HUDEP-2 (cell line): ENCODE results near the gene SERPINA10.
"Not testable (repeated sequence)": the region's sequence is repeated elsewhere in the genome, so short reads cannot be mapped to it uniquely, and the experiment has no call there.

Experiments
- DNase-seq, 76 experiments: peaks; one replicate each; lab custom pipeline; 2025; ENCODE audit not compliant: unreplicated experiment in 76 of 76; lab: John Stamatoyannopoulos, UW

SERPINA10 gene

DNA sequence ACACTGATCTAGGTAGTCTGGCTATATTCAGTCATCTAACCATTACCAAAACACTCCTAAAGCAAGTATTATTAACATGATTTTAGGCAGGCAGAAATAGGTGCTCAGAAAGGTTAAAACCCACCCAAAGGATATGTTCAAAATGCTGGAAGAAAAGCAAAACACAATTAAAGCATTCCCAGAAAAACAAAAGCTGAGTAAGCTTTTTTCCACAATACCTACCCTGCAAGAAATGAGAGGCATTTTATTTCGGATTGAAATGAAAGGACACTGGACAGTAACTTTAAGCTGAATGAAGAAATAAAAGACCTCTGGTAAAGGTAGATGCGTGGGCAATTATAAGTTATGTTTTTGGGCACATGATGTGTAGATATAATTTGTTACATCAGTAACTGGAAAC is 21.8 kb upstream of the SERPINA10 start:
- no peak for DNase-seq

DNA sequence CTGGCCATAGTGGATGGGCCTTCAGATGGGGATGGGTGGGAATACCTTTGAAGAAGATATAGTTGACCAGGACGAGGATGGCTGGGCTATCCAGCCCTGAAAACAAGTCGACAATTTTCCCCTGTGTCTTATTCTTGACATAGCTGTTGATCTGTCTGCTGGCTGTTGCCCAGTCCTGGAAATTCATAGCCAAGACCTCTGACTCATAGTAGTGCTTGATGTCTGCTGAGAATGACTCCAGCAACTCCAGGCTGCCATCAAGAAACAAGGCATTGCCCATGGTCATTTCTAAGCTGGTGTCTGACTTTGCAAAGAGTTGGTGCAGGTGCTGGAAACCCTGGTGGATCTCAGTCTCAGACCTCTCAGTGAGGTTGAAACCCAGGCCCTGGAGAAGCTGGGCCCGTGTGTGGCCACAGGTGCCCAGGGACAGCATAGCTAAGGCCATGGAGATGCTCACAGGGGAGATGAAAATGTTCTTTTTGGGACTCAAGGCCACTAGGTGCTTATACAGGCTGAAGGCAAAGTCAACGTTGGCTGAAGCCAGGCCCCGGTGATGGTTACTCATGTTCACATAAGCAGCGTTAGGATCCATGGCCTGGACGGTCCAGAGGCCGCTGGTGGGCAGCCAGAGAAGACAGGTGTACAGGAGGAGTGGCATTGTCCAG is 21.1 kb upstream of the SERPINA10 start:
- no peak for DNase-seq

DNA sequence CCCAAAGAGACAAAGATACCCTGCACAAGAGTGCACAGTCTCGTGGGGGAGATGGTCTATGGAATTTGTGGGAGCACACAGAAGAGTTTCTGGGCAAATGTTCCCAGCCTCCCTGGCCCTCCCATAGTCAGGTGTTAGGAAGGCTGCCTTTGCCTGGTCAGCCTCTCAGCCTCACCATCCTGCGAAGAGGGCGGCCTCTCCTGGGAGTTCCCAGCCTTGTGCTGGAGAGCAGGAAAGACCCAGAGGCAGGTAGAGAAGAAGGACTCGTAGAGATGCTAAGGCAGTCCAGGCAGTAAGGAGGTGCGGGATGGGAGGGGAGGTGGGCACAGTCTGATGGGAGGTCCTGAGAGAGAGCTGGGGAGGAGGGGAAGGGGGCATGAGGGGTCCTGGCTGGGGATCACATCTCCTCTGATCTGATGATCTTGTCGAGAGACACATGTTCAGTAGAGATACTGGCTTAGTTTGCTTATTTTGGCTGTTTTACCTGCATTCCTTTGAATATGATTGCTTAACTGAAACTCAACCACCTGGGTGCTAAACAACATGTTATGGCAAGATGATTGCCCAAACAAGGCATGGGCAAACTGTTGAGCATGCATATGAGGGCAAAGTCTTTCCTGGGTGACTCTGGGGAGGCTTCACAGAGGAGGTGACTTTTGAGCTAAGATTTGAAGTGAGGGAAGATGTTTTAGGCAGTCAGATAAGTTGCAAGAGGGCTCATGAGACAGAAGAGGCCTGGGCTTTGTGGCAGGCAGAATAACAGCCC is 19.6 kb upstream of the SERPINA10 start:
- no peak for DNase-seq

DNA sequence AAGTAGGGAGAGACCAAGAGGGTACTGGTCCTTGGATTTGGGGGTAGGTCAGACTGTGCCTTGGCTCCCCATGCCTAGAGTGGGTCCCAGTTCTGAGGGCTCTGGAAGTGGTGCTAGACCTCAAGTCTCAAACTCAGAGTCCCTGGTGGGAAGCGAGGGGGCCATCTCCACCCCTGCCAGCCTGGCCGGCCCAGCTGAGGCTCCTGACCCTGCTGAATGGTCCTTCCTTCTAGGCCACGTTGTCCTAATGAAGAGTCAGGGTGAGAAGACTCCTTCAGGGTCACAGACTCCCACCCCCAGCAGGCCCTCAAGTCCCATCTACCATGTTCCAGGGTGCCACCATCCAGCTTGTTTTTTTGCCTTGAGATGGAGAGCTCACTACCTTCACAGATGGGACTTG is 17.2 kb upstream of the SERPINA10 start:
- no peak for DNase-seq

DNA sequence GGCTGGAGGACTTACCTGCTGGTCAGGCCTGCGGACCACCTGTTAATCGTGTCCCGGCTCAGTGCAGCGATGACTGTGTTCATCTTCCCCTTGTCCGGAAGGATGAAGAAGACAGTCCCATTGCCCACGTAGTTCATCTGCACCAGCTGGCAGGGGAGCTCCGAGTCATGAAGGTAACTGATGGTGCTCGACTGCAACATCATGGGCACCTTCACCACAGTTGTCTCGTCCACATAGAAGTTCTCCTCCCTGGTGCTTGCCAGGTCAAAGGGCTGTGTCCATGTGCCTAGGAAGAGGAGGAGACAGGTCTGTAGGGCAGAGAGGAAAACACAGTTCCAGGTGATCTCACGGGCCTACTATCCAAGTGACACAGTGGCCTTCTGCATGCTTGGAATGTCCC is 16.7 kb upstream of the SERPINA10 start:
- no peak for DNase-seq

DNA sequence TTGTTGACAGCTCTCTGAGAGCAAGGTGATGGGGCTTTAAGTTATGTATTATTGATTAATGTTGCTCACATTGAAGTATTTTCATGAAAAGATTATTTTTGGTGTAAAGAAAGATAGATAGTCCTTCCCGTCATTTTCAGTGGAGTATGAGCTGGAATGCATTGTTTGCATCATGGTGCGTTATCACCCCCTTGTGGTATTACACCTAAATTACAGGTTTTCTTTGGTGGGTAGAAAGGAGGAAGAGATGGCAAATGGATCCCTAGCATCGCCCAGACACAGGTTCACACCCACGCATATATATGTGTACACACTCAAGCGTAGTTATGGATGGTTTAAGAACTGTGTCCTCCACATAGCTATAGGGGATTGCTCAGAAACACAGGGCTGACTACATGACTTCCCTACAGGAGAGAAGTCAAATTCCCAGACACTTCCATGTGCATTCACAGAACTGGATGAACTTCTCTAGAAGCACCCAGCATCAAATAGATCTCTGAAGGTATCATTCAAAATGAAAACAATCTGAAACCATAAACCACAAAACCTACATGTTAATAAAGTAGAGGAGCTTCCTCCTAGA is 14.4 kb upstream of the SERPINA10 start:
- DNase-seq, result peak in 7 of 76 experiments; percentile 2 to 36 (median 7)

DNA sequence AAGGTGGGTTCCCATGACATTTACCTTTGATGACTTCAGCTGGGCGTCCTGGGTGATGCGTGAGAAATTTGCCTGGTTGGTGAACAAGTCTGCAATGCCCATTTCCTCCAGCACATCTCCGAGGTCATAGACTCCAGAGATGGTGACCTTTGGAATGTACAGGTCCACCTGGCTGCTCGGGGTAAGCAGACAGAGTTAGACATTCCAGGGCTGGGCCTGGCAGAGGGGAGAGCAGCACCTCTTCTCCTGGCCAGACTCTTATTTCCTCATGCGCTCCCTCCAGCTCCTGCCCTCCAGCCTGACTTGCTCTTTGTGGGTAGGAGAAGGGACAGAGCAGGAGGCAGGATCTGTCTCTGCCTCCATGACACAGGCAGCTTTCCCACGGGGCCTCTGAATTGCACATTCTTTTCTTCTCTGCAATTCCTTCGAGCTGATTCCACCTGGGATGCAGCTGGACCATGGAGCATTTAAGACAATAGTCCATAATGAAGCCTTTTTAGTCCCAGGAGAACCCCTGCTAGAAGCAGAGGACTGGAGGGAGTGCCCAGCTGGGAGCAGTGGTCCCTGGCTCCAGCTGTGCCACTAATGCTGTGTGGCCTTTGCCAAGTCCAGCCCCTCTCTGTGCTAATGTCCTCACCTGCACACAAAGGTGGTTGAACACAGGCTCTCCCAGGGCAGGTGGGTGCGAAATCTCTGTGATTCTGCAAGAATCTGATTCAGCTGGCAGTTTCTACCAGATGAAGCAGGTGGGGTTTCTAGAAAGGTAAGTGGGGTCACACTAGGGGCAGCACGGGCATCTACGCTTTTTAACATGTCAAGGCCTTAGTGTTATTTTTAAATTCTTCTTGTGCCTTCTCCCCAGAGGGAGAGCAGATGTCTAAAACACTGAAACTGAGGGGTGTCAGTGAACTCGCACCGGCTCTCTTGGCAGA is 13.2 kb upstream of the SERPINA10 start:
- DNase-seq, result no peak

DNA sequence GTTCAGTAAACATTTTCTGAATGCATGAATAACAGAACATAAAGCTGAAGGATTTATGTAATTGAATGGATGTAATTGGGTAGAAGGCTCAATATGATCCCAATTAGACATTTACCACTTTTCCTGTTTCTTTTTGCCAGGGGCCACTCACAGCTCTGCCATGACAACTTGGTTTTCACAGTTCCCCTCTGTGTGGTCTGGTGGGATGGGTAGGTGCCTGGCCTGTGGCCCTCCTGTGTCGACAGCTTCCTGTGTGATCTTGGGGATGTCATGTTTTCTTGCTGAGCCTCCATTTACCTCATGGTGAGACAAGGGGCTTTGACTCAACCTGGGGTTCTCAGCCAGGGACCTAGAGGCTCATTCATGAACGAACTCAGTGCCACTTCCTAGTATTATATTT is 12.6 kb upstream of the SERPINA10 start:
- DNase-seq, result no peak

DNA sequence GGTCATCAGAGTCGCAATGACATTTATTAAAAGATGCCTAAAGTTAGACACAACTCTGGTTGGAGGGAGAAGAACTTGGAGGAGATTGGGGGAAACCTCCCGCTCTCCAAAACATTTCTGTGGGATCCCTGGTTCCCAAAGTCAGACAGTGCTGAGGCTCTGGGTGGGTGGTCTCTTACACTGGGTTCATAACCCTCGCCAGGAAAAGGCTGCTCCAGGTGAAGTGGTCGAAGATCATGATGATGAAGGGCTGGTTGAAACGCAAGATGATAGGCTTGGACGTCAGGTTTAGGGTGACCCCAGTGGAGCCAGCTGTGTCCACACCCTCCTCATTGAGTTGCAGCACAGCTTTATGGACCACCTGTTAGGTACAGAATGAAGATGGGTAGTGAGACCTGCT is 11.2 kb upstream of the SERPINA10 start:
- DNase-seq, result no peak

DNA sequence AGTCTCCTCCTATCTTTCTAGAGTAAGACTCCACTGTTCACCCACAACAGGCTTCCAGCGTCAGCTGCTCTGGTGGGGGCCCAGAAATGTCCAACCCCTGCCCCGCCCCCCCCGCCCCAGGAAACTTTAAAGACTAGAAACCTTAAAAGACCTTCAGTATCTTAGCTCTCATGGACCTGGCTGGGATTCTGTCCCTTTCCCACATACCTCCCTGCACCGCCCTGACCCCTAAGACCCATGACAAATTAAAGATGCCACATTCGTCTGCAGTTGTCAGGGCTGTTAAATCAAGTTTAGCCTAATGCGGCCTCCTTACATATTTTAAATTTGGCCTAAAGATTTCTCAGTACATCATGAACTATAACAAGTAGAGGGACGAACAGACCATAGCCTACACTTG is 10.0 kb upstream of the SERPINA10 start:
- DNase-seq, result no peak

DNA sequence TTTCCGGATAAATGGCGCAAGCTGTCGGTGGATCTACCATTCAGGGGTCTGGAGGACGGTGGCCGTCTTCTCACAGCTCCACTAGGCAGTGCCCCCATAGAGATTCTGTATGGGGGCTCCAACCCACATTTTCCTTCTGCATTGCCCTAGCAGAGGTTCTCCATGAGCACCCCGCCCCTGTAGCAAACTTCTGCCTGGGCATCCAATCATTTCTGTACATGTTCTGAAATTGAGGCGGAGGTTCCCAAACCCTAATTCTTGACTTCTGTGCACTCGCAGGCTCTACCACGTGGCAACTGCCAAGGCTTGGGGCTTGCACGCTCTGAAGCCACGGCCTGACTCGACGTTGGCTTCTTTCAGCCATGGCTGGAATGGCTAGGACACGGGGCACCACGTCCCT is 5.1 kb upstream of the SERPINA10 start:
- no peak for DNase-seq

DNA sequence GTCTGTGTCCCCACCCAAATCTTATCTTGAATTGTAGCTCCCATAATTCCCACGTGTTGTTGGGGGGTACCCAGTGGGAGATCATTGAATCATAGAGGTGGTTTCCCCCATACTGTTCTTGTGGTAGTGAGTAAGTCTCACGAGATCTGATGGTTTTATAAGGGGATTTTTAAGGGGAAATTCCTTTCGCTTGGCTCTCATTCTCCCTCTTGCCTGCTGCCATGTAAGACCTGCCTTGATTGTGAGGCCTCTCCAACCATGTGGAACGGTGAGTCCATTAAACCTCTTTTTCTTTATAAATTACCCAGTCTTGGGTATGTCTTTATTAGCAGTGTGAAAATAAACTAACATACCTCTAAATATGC is 3.1 kb upstream of the SERPINA10 start:
- not testable (repeated sequence) for DNase-seq

DNA sequence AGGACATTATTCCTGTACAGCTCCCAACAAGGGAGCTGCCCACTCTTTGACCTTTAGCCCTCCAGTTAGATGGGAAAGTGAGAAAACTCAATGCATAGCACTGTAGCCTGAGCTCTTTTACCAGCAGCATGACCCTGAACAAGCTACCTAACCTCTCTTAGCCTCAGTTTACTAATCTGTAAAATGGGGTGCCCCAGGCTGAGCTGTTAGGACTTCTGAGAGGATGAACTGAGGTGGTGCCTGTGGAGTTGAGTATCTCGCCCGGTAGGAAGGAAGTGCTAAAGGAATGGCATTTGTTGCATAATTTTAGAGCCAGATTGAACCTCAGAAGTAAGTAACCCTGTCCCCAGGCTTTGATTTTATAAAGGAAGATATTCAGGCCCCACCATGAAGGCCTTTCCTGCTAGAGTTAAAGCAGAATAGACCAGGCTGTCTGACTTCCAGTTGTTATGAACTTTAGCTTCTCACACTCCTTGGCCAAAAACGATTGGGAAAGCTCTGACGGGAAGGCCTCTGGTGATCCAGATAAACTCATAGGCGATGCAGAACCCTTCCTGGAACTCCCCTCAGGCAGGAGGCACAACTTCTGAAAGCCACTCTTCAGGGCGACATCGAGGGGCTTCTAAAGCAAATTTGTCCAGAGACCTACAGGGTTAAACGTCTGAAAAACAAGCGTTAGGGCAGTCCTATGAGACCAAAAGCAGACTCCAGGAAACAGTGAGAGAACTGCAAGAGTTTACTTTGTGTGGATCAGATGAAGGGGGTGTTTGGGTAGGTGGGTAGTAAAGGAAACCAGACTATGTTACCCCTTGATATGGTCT is 2.5 kb upstream of the SERPINA10 start:
- DNase-seq, result no peak

DNA sequence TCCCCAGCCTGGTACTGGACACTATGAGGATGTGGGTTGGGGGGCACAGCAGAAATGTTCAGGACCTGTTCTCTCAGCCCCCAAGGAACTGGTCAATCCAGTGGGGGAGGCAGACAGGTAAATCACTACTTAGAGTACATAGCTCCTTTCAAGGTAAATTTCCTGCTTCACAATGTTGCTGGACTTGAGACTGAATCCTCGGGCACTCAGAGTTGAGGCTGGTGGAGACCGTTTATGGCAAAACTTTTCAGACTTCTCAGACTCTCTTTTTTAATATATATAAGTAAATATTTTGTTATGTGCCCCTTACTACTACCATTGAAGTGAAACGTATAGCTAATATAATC is 483 bp upstream of the SERPINA10 start:
- no peak for DNase-seq

DNA sequence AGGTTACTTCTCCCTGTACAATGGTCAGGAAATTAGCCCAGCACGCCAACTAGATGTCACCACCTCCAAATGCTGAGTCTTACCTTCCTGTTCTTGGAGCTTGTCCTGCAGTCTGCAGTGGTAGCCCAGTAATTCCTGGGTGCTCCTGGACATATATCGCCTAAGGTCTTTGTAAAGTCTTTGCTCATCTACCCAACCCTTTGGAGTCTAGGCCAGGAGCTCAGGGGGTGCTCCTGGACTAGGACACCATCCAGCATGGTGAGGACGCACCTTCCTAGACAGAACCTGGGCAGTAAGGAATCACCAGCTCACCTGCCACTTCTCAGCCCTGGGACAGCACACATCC is 569 bp downstream of the SERPINA10 start:
- DNase-seq, result no peak

DNA sequence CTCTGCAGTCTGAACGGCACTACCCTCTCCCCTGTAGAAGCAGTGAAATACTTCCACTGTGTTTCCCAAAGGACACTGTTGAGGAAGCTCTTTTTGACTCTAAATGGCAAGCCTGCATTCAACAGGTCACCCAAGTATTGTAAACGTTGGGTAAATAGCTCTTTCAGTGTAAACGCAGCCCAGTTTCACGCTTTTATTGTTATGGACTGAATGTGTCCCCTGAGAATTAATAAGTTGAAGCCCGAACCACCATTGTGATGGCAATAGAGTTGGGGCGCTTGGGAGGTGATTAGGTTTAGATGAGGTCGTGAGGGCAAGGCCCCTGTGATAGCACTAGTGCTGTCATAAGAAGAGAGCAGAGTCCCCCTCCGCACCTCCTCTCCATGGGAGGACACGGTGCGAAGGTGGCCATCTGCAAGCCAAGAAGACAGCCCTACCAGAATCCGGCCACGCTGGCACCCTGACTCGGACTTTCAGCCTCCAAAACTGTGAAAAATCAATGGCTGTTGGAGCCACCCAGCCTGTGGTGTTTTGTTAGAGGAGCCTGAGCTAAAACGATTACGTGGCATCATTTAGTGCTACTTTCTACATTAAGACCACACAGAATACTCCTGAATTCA is 1.1 kb downstream of the SERPINA10 start:
- no peak for DNase-seq

DNA sequence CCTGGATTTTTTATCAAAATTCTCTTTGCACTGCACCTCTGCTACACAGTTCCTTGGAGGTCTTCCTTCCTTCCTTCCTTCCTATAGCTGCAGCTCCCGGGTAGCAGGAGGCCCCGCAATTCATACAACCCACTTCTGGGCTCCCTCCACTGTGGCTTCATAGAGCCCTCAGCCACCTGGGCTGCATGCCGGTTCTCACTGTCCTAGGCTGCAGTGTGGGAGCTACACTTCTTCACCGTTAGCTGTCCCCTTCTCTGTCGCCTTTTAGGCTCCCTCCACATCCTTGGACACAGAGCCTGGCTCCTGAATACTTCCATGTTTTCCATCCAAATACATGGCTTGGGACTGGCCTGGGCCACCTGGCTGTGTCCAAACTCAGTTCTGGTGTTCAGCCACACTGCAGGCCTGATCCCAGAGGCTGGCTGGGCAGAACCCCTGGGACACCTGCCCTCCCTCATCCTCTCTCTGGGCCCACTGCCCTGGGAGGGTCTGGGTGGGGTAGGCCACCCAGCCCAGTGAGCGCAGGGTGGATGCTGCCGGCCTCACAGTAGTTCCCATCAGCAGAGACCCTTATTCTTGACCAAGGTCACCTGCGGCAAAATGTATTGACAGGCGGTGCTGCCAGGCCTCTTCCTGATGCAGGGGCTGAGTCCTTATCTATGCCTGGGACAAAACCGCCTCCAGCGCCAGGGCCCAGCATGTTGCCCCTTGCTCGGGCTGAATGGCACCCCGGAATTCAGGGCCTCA is 1.7 kb downstream of the SERPINA10 start:
- DNase-seq, result no peak

DNA sequence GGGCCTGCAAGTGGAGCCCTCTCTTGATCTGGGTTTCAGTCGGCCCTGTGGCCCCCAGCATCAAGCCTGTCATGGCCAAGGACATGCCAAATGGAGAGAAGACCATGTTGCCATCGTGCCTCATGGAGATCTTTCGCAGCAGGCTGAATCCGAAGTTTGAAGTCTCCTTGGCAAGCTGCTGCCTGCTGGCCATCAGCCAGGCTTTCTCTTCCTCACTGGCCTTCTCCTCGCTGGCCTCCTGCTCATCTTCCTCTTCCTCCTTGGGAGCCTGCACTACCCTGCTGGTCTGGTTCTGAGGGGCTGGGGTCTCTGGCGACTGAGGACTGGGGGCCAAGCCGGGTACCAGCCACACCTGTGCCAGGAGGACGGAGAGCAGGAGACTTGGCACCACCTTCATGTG is 2.9 kb downstream of the SERPINA10 start:
- no peak for DNase-seq
